Measurements from ENCODE around the gene DPEP3. TPM values are rescaled to one million over a fixed set of nuclear protein-coding genes. Genes with fewer than 3 reads are reported as not detected.
A peak's percentile ranks its signal among the peaks of the same experiment; 100 is the strongest.
"Not testable (repeated sequence)": the region's sequence is repeated elsewhere in the genome, so short reads cannot be mapped to it uniquely, and the experiment has no call there.

The DPEP3 gene
- polyA plus RNA-seq, 1 donor, result 0.09 TPM

- no CpG with 5 or more reads among the region's 9 CpGs for WGBS (ENCODE audit: insufficient coverage, low lambda C conversion rate)
- H3K9me3 ChIP-seq (ENCODE audit: control insufficient read depth, low read depth, low read length), result peaks cover 3% of the 10 kb centered on the region
- H3K36me3 ChIP-seq (ENCODE audit: control insufficient read depth, insufficient read depth, low read length), result no peaks in the 10 kb centered on the region
- H3K4me1 ChIP-seq (ENCODE audit: control insufficient read depth, insufficient read depth, low read length), result no peaks in the 10 kb centered on the region
- H3K27me3 ChIP-seq (ENCODE audit: control insufficient read depth, insufficient read depth, low read length), result peaks cover 21% of the 10 kb centered on the region
- H3K27ac ChIP-seq (ENCODE audit: low read length), result no peak overlapping the region
- H3K4me3 ChIP-seq (ENCODE audit: low read length), result no peak overlapping the region
- DNase-seq, result no peak
These were observed 2.7 kb downstream of the DPEP3 start for GRCh38 chr16:67977469-67978227.

- Histone ChIP-seq H3K9me3 (ENCODE audit: control insufficient read depth, low read depth, low read length) (peaks cover 3% of the 10 kb centered on the region), H3K27me3 (ENCODE audit: control insufficient read depth, insufficient read depth, low read length) (peaks cover 21% of the 10 kb centered on the region), H3K4me1 (ENCODE audit: control insufficient read depth, insufficient read depth, low read length) (no peaks in the 10 kb centered on the region), H3K27ac (ENCODE audit: low read length) (no peak overlapping the region), H3K4me3 (ENCODE audit: low read length) (no peak overlapping the region), H3K36me3 (ENCODE audit: control insufficient read depth, insufficient read depth, low read length) (no peaks in the 10 kb centered on the region)
- no peak for DNase-seq
- WGBS (ENCODE audit: insufficient coverage, low lambda C conversion rate), result no CpG with 5 or more reads among the region's 5 CpGs
These were observed 3.3 kb downstream of the DPEP3 start for GRCh38 chr16:67977005-67977404.

- peaks cover 19% of the 10 kb centered on the region for H3K27me3 ChIP-seq (ENCODE audit: control insufficient read depth, insufficient read depth, low read length)
- H3K27ac ChIP-seq (ENCODE audit: low read length), result no peak overlapping the region
- H3K4me3 ChIP-seq (ENCODE audit: low read length), result no peak overlapping the region
- DNase-seq, result no peak
- no peaks in the 10 kb centered on the region for H3K36me3 ChIP-seq (ENCODE audit: control insufficient read depth, insufficient read depth, low read length)
- peaks cover 3% of the 10 kb centered on the region for H3K9me3 ChIP-seq (ENCODE audit: control insufficient read depth, low read depth, low read length)
- WGBS (ENCODE audit: insufficient coverage, low lambda C conversion rate), result no CpG with 5 or more reads among the region's 2 CpGs
- H3K4me1 ChIP-seq (ENCODE audit: control insufficient read depth, insufficient read depth, low read length), result no peaks in the 10 kb centered on the region
These were observed 4.1 kb downstream of the DPEP3 start for GRCh38 chr16:67976205-67976604.

GRCh38 chr16:67975321-67976105 lies 4.8 kb downstream of the DPEP3 start:
- H3K9me3 ChIP-seq (ENCODE audit: control insufficient read depth, low read depth, low read length), result peaks cover 3% of the 10 kb centered on the region
- H3K4me3 ChIP-seq (ENCODE audit: low read length), result no peak overlapping the region
- no peaks in the 10 kb centered on the region for H3K36me3 ChIP-seq (ENCODE audit: control insufficient read depth, insufficient read depth, low read length)
- no peak for DNase-seq
- H3K27me3 ChIP-seq (ENCODE audit: control insufficient read depth, insufficient read depth, low read length), result peaks cover 16% of the 10 kb centered on the region
- no peaks in the 10 kb centered on the region for H3K4me1 ChIP-seq (ENCODE audit: control insufficient read depth, insufficient read depth, low read length)
- no CpG with 5 or more reads among the region's 14 CpGs for WGBS (ENCODE audit: insufficient coverage, low lambda C conversion rate)
- H3K27ac ChIP-seq (ENCODE audit: low read length), result no peak overlapping the region

- not testable (repeated sequence) for H3K27me3 ChIP-seq (ENCODE audit: control insufficient read depth, insufficient read depth, low read length); H3K4me3 ChIP-seq (ENCODE audit: low read length); DNase-seq; H3K4me1 ChIP-seq (ENCODE audit: control insufficient read depth, insufficient read depth, low read length); H3K36me3 ChIP-seq (ENCODE audit: control insufficient read depth, insufficient read depth, low read length); H3K27ac ChIP-seq (ENCODE audit: low read length); H3K9me3 ChIP-seq (ENCODE audit: control insufficient read depth, low read depth, low read length)
- 60% methylated on average over 1 of the region's 7 CpGs for WGBS (ENCODE audit: insufficient coverage, low lambda C conversion rate)
These were observed 8.0 kb downstream of the DPEP3 start for GRCh38 chr16:67972285-67972684.

- no peak overlapping the region for H3K27ac ChIP-seq (ENCODE audit: low read length)
- H3K36me3 ChIP-seq (ENCODE audit: control insufficient read depth, insufficient read depth, low read length), result peaks cover 2% of the 10 kb centered on the region
- H3K4me3 ChIP-seq (ENCODE audit: low read length), result no peak overlapping the region
- peaks cover 6% of the 10 kb centered on the region for H3K4me1 ChIP-seq (ENCODE audit: control insufficient read depth, insufficient read depth, low read length)
- WGBS (ENCODE audit: insufficient coverage, low lambda C conversion rate), result 90% methylated on average over 2 of the region's 9 CpGs
- H3K27me3 ChIP-seq (ENCODE audit: control insufficient read depth, insufficient read depth, low read length), result peaks cover 3% of the 10 kb centered on the region
- no peaks in the 10 kb centered on the region for H3K9me3 ChIP-seq (ENCODE audit: control insufficient read depth, low read depth, low read length)
- no peak for DNase-seq
These were observed 9.2 kb downstream of the DPEP3 start for GRCh38 chr16:67971111-67971510.

GRCh38 chr16:67969254-67970039 lies 10.9 kb downstream of the DPEP3 start:
- Histone ChIP-seq H3K4me3 (ENCODE audit: low read length) (peak overlapping the region; percentile 78), H3K36me3 (ENCODE audit: control insufficient read depth, insufficient read depth, low read length) (peaks cover 2% of the 10 kb centered on the region), H3K9me3 (ENCODE audit: control insufficient read depth, low read depth, low read length) (no peaks in the 10 kb centered on the region), H3K4me1 (ENCODE audit: control insufficient read depth, insufficient read depth, low read length) (peaks cover 6% of the 10 kb centered on the region), H3K27me3 (ENCODE audit: control insufficient read depth, insufficient read depth, low read length) (no peaks in the 10 kb centered on the region), H3K27ac (ENCODE audit: low read length) (peak overlapping the region; percentile 37)
- DNase-seq, result peak in 1 of 2 donors; percentile 55
- WGBS (ENCODE audit: insufficient coverage, low lambda C conversion rate), result 0% methylated on average over 3 of the region's 40 CpGs

GRCh38 chr16:67968400-67969253 lies 11.7 kb downstream of the DPEP3 start, which contains the start of gene SLC12A4:
Gene SLC12A4, minus strand, starts transcription at chr16:67968637. Its CDS starts 84 bp downstream, at chr16:67968553.
- peak within 1 kb of the TSS; percentile 78 for H3K4me3 ChIP-seq (ENCODE audit: low read length)
- no peaks in the 10 kb centered on the region for H3K27me3 ChIP-seq (ENCODE audit: control insufficient read depth, insufficient read depth, low read length)
- H3K36me3 ChIP-seq (ENCODE audit: control insufficient read depth, insufficient read depth, low read length), result peaks cover 2% of the 10 kb centered on the region
- H3K27ac ChIP-seq (ENCODE audit: low read length), result peak within 1 kb of the TSS; percentile 37
- no CpG with 5 or more reads among the region's 78 CpGs for WGBS (ENCODE audit: insufficient coverage, low lambda C conversion rate)
- no peaks in the 10 kb centered on the region for H3K9me3 ChIP-seq (ENCODE audit: control insufficient read depth, low read depth, low read length)
- peak; percentile 78 to 83 for DNase-seq
- peaks cover 6% of the 10 kb centered on the region for H3K4me1 ChIP-seq (ENCODE audit: control insufficient read depth, insufficient read depth, low read length)

- Histone ChIP-seq H3K27me3 (ENCODE audit: control insufficient read depth, insufficient read depth, low read length) (no peaks in the 10 kb centered on the region), H3K36me3 (ENCODE audit: control insufficient read depth, insufficient read depth, low read length) (peaks cover 3% of the 10 kb centered on the region), H3K4me1 (ENCODE audit: control insufficient read depth, insufficient read depth, low read length) (peaks cover 9% of the 10 kb centered on the region), H3K4me3 (ENCODE audit: low read length) (peak overlapping the region; percentile 78), H3K27ac (ENCODE audit: low read length) (no peak overlapping the region), H3K9me3 (ENCODE audit: control insufficient read depth, low read depth, low read length) (no peaks in the 10 kb centered on the region)
- DNase-seq, result no peak
- no CpG with 5 or more reads among the region's 45 CpGs for WGBS (ENCODE audit: insufficient coverage, low lambda C conversion rate)
These were observed 12.3 kb downstream of the DPEP3 start for GRCh38 chr16:67967958-67968399.

All from large intestine (tissue), 3 donors.